SK-N-MC (cell line): ENCODE measurements around the gene HMGN3.

Experiments
- EZH2 ChIP-seq: fragments of 200-600 bp; sonication (generic); IDR thresholded peaks from one replicate; pipeline ENCODE4 v1.6.1; 2017; ENCODE audit warnings: antibody characterized with exemption
- FOXP2 ChIP-seq: optimal IDR thresholded peaks from 2 replicates; pipeline ENCODE3; 2011; ENCODE audit warnings: mild to moderate bottlenecking, moderate library complexity; ENCODE audit not compliant: insufficient read depth; ENCODE audit errors: extremely low read length, control extremely low read depth
- POLR2AphosphoS5 ChIP-seq: IDR thresholded peaks from 2 replicates; pipeline ENCODE4 v1.6.1; 2012; ENCODE audit warnings: mild to moderate bottlenecking, low read depth, low read length, borderline replicate concordance

DNA sequence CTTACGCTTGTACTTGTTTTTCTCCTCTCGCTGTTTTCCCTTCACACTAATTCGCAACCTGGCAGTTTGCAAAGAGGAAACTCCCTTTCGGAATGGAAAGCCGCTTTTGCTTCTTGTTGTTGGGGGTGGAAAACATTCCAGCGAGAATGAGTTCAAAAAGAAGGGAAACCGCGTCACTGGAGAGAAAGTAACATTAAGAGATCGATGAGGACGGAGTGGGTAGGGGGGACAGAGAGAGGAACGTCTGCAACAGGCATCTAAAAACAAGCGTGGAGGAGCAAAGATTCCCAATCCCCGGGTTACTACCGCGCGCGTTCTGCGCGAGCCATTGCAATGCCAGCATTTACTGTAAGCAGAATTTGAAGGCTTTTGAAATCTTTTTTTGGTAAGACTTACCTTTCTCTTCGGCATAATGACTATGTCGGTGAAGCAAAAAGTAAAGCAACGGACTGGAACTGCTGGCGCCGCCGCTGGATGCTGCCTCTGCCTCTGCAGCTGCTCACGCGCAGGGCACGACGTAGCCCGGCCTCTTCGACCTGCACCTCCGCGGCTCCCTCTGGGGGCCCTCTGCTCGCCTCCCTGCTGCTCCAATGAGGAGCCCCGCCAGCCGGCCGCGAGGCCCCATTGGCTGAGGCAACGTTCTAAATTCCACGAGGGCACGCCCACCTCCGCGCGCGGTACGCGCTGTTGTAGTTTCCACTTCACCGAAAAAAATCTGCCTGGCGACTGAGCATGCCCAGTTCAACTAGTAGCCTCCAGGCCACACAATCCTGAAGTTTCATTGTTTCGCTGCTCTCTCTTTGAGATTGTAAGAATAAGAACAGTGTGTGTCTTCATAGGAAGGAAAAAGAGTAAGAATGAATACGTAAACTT is at the start of gene HMGN3:
- TF ChIP-seq EZH2 (no peak), POLR2AphosphoS5 (peak; percentile 89), FOXP2 (no peak)
